ENCODE measurements around the gene ZNF791.

GRCh38 chr19:12670159-12670928 lies 59.6 kb downstream of the ZNF791 start:
- TF ChIP-seq, protein P1, sequence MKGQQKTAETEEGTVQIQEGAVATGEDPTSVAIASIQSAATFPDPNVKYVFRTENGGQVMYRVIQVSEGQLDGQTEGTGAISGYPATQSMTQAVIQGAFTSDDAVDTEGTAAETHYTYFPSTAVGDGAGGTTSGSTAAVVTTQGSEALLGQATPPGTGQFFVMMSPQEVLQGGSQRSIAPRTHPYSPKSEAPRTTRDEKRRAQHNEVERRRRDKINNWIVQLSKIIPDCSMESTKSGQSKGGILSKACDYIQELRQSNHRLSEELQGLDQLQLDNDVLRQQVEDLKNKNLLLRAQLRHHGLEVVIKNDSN (IDR thresholded peaks at IDR 0.05): no peak
- no peak for TF ChIP-seq TAF1 (IDR thresholded peaks at IDR 0.05; ENCODE audit: low read depth)
- TF ChIP-seq REST (IDR thresholded peaks at IDR 0.05; ENCODE audit: low read depth): no peak
- TF ChIP-seq, protein P2, sequence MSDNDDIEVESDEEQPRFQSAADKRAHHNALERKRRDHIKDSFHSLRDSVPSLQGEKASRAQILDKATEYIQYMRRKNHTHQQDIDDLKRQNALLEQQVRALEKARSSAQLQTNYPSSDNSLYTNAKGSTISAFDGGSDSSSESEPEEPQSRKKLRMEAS (IDR thresholded peaks at IDR 0.05): no peak
- no peak for TF ChIP-seq RAD21 (IDR thresholded peaks at IDR 0.05; ENCODE audit: low read depth)
- TF ChIP-seq EGR1 (IDR thresholded peaks at IDR 0.05): no peak
- TF ChIP-seq TEAD4 (IDR thresholded peaks at IDR 0.05): no peak
